Measurements from ENCODE around the gene L3MBTL3. TPM values are rescaled to one million over a fixed set of nuclear protein-coding genes. Genes with fewer than 3 reads are reported as not detected.
"Not testable (repeated sequence)": the region's sequence is repeated elsewhere in the genome, so short reads cannot be mapped to it uniquely, and the experiment has no call there.

The L3MBTL3 gene
- total RNA-seq, 1 donor from 2014 or later = 22.8 TPM

- no peak overlapping the region for H3K27ac Mint-ChIP-seq (ENCODE audit: unreplicated experiment)
- no peaks in the 10 kb centered on the region for H3K4me1 Mint-ChIP-seq (ENCODE audit: low read depth, unreplicated experiment)
- TF ChIP-seq, protein P1, sequence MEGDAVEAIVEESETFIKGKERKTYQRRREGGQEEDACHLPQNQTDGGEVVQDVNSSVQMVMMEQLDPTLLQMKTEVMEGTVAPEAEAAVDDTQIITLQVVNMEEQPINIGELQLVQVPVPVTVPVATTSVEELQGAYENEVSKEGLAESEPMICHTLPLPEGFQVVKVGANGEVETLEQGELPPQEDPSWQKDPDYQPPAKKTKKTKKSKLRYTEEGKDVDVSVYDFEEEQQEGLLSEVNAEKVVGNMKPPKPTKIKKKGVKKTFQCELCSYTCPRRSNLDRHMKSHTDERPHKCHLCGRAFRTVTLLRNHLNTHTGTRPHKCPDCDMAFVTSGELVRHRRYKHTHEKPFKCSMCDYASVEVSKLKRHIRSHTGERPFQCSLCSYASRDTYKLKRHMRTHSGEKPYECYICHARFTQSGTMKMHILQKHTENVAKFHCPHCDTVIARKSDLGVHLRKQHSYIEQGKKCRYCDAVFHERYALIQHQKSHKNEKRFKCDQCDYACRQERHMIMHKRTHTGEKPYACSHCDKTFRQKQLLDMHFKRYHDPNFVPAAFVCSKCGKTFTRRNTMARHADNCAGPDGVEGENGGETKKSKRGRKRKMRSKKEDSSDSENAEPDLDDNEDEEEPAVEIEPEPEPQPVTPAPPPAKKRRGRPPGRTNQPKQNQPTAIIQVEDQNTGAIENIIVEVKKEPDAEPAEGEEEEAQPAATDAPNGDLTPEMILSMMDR (IDR thresholded peaks at IDR 0.05; ENCODE audit: partially characterized antibody, unreplicated experiment) = no peak
- no peaks in the 10 kb centered on the region for H3K27me3 Mint-ChIP-seq (ENCODE audit: unreplicated experiment)
- DNase-seq = no peak
- no peaks in the 10 kb centered on the region for H3K36me3 Mint-ChIP-seq (ENCODE audit: unreplicated experiment)
- H3K9me3 Mint-ChIP-seq (ENCODE audit: unreplicated experiment) = no peaks in the 10 kb centered on the region
- H3K4me3 Mint-ChIP-seq (ENCODE audit: unreplicated experiment) = no peak overlapping the region
Measured at GRCh38 chr6:130163266-130163665, 144.9 kb downstream of the L3MBTL3 start.

DNA sequence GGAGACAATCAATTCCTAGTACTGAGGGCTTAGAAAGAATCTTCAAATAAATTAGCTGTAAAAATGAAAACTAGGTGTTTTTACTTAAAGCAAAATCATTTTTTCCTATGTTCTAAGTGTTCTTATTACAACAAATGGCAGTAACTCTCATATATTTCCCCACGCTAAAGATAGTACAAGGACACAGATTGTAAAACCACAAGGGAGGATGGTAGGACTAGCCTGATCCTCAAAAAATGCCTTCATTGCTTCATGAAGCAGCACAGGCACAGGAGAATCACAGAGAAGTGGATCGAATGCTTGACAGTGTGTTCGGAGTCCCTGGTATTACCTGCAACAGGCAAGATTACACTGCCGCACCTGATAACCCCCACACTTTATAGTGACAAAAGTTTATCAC is 145.9 kb downstream of the L3MBTL3 start:
- Mint-ChIP-seq H3K9me3 (ENCODE audit: unreplicated experiment) (no peaks in the 10 kb centered on the region), H3K4me3 (ENCODE audit: unreplicated experiment) (no peak overlapping the region), H3K27ac (ENCODE audit: unreplicated experiment) (no peak overlapping the region), H3K36me3 (ENCODE audit: unreplicated experiment) (no peaks in the 10 kb centered on the region), H3K4me1 (ENCODE audit: low read depth, unreplicated experiment) (no peaks in the 10 kb centered on the region), H3K27me3 (ENCODE audit: unreplicated experiment) (no peaks in the 10 kb centered on the region)
- TF ChIP-seq, protein P1 (IDR thresholded peaks at IDR 0.05; ENCODE audit: partially characterized antibody, unreplicated experiment) = no peak
- DNase-seq = no peak

GRCh38 chr6:130167655-130168054 is 149.3 kb downstream of the L3MBTL3 start:
- Mint-ChIP-seq H3K27ac (ENCODE audit: unreplicated experiment) (no peak overlapping the region), H3K27me3 (ENCODE audit: unreplicated experiment) (peaks cover 1% of the 10 kb centered on the region), H3K9me3 (ENCODE audit: unreplicated experiment) (peaks cover 3% of the 10 kb centered on the region), H3K4me3 (ENCODE audit: unreplicated experiment) (no peak overlapping the region), H3K36me3 (ENCODE audit: unreplicated experiment) (no peaks in the 10 kb centered on the region), H3K4me1 (ENCODE audit: low read depth, unreplicated experiment) (no peaks in the 10 kb centered on the region)
- TF ChIP-seq, protein P1 (IDR thresholded peaks at IDR 0.05; ENCODE audit: partially characterized antibody, unreplicated experiment) = no peak
- no peak for DNase-seq

- H3K4me3 Mint-ChIP-seq (ENCODE audit: unreplicated experiment); H3K27ac Mint-ChIP-seq (ENCODE audit: unreplicated experiment); DNase-seq; H3K4me1 Mint-ChIP-seq (ENCODE audit: low read depth, unreplicated experiment); H3K9me3 Mint-ChIP-seq (ENCODE audit: unreplicated experiment); H3K27me3 Mint-ChIP-seq (ENCODE audit: unreplicated experiment); H3K36me3 Mint-ChIP-seq (ENCODE audit: unreplicated experiment): not testable (repeated sequence)
Measured at GRCh38 chr6:130170160-130170559, 151.8 kb downstream of the L3MBTL3 start.

GRCh38 chr6:130173377-130174004 is 155.1 kb downstream of the L3MBTL3 start:
- not testable (repeated sequence) for H3K36me3 Mint-ChIP-seq (ENCODE audit: unreplicated experiment); DNase-seq; H3K27me3 Mint-ChIP-seq (ENCODE audit: unreplicated experiment); H3K27ac Mint-ChIP-seq (ENCODE audit: unreplicated experiment); H3K4me1 Mint-ChIP-seq (ENCODE audit: low read depth, unreplicated experiment); H3K4me3 Mint-ChIP-seq (ENCODE audit: unreplicated experiment); H3K9me3 Mint-ChIP-seq (ENCODE audit: unreplicated experiment)

DNA sequence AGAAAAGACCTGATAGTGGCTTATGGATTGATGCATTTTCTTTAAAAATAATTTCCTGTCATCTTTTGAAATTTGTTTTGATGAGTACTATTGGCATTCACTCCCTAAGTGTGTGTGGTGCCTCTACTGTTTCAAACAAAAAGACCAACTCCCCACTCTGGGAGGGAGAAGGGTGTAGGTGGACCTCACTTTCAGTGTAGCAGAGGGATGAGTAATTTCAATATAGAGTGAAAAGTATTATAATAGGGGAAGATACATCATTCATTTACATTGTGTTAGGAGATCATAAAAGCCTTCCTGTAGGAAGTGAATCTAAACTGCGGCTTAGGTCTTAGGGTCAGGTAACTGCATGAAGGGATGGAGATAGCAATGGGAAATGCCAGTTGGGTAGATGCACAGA is 158.0 kb downstream of the L3MBTL3 start:
- Mint-ChIP-seq H3K4me3 (ENCODE audit: unreplicated experiment) (no peak overlapping the region), H3K4me1 (ENCODE audit: low read depth, unreplicated experiment) (no peaks in the 10 kb centered on the region), H3K9me3 (ENCODE audit: unreplicated experiment) (peaks cover 6% of the 10 kb centered on the region), H3K27me3 (ENCODE audit: unreplicated experiment) (no peaks in the 10 kb centered on the region), H3K27ac (ENCODE audit: unreplicated experiment) (no peak overlapping the region), H3K36me3 (ENCODE audit: unreplicated experiment) (no peaks in the 10 kb centered on the region)
- TF ChIP-seq, protein P1 (IDR thresholded peaks at IDR 0.05; ENCODE audit: partially characterized antibody, unreplicated experiment) = no peak
- no peak for DNase-seq

Measured in glutamatergic neuron (in vitro differentiated cells).